Measurements from ENCODE around the gene LRRC45.

Gene LRRC45

DNA sequence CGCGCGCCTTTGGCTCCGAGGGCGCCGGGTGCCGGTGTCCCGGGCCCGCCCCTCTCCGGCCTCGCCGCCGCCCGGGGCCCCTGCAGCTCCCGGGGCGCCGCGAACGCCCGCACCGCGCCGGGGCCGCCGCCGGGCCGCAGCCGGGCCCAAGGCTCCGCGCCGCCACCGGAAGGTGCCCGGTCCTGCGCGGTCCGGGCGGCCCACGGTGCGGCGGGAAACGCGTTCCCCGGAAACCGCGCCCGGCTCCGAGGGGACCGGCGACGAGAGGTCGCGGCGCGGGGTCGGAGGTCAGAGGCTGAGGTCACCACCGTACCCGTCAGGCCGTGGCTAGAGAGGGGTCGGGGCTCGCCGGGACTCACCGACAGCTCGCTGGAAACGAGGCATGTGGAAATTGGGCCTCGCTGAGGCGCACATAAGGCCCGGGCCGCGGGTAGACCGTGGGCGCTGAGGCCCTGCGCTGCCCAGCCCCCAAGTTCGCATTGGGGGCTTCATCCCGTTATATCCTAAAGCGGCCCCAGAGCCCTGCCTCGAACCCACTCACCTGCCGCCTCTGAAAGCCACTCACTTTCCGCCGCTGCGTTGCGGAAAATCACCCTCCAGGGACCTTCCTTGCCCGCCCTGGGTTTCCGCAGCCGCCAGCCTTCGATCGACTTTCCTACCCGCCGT, 42.7 kb downstream of the LRRC45 start, which contains the start of gene DUS1L:
Gene DUS1L (minus strand): TSS at position 167 of the 666 bp plus-strand sequence. CDS start 745 bp downstream, outside the sequence.
- DNase-seq, result peak; percentile 46 to 63

- no peak for DNase-seq
Measured at GRCh38 chr17:82070611-82071010, 47.5 kb downstream of the LRRC45 start.

- DNase-seq, result no peak
Measured at GRCh38 chr17:82072827-82073226, 49.7 kb downstream of the LRRC45 start.

DNA sequence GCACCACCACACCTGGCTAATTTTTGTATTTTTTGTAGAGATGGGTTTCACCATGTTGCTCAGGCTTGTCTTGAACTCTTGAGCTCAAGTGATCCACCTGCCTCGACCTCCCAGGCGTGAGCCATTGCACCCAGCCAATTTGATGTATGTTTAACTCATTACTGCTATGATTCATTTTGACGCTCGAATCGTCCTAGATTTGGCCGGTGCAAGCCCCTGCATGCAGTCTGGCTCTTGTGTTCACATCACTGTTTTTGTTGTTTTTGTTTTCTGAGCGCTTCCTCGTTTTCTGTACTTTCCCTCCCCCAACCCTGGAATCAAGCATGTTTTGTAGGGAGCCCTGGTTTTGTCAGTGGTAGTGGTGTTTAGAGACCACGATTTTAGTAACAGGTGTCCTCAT, 50.3 kb downstream of the LRRC45 start:
- DNase-seq, result no peak

GRCh38 chr17:82076018-82076784, 53.1 kb downstream of the LRRC45 start:
- no peak for DNase-seq

DNA sequence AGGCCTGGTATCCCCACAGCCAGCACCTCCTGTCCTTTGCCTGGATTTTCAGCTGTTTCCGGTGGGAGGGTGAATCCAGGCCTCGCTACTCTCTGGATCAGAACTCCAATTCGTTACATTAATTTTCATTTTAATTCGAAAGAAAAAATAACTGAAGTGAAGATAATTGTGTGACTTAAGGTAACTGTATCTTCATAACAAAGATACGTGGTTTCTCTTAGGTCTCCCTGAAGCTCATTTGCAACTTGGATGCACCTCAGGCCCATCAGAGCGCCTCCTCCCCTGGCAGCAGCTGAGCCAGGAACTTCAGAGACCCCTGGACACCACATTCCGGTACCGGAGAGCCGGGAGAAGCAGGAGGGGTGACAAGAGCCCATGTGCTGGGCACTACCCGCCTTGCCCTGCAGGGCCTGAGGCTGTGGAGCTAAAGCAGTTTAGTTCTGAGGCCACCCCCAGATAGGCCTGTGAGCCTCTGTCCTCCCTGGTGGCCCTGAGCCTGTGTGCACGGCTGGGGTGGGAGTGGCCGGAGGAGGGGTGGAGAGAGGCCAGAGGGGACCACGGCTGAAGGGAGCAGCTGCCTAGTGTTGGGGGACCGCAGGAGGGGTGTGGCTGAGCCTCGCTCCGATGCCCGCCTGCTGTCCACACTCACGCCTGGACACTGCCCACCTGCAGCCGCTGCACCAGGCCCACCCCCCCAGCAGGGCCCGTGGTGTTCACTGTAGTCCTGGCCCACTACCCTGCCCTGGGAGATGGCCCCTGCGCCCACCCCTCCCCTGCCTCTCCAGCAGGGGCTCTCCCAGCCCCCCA, 53.9 kb downstream of the LRRC45 start:
- no peak for DNase-seq

- DNase-seq, result no peak
Measured at GRCh38 chr17:82077617-82078358, 54.7 kb downstream of the LRRC45 start.

GRCh38 chr17:82078433-82078832, 55.3 kb downstream of the LRRC45 start:
- DNase-seq, result no peak

DNA sequence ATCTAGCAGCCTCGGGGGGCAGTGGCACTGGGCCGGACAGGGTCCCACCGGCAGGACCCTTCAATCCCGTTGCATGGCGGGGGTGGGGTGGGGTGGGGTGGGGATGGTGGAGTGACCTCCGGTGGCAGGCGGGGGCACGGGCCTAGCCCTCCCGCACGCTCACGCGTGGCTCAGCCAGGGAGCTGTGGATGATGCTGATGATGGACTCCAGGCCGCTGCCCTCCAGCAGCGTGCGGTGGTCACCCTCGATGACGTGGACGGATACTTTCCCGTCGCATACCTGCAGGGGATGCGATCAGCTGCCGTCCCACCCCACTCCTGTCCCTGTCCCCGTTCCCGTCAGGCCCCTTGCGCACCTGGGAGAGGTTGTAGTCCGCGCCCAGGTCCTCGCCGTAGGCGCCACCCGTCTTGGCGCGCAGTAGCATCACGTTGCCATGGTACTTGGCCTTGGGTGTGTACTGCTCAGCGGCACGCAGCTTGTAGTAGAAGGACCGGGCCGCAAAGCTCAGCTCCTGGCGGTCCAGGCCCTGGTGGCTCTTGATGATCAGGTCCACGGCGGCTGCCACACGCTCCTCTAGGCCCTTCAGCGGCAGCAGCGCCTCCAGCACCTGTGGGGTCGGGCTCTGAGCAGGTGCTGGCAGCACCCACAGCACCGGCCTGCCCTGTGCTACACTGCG, 56.0 kb downstream of the LRRC45 start:
- DNase-seq, result peak in 1 of 2 experiments; percentile 18

DNA sequence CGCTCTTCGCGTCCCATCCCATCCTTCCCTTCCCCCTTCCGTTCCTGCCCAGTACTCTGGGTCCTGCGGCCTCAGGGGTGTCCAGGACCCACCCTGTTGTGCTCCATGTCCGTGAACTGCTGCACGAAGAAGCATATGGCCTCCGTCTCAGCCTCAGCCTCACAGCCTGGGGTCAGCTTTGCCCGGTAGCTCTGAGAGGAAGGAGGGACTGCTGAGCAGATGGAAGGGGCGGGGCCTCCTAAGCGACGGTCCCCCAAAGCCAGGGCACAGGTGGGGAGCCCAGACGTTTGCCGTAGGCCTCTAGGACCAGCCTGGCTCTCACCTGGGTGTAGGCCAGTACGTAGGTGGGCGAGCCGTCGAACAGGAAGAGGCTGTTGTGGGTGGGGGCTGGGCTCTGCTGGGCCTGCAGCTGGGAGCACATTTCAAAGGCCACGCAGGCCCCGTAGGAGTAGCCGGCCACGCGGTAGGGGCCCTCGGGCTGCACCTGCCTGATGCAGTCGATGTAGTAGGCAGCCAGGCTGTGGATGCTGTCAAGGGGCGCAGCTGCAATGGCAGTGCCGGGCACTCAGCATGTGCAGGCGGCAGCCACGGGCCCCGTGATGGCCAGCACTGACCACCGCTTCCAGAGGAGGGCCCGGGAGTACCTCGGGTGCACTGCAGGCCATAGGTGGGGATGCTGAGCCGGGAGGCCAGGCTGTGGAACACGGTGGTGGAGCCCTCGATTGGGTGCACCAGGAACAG, 57.1 kb downstream of the LRRC45 start:
- no peak for DNase-seq
